HepG2 (cell line): Measurements from ENCODE around the gene UBR3. TPM values are rescaled to one million over a fixed set of nuclear protein-coding genes. Genes with fewer than 3 reads are reported as not detected.
A peak's percentile ranks its signal among the peaks of the same experiment; 100 is the strongest.

Experiments used
- BRF2 ChIP-seq: sonication (generic); formaldehyde crosslinking; IDR thresholded peaks from 2 replicates; pipeline ENCODE4 v1.8.1; 2022; ENCODE audit warnings: mild to moderate bottlenecking, missing genetic modification reagents
- CSRNP2 ChIP-seq: sonication (generic); formaldehyde crosslinking; conservative IDR thresholded peaks from 2 replicates; pipeline ENCODE4 v1.8.0; 2022; ENCODE audit warnings: low read depth, missing genetic modification reagents
- ETV6 ChIP-seq: sonication (generic); formaldehyde crosslinking; conservative IDR thresholded peaks from 2 replicates; pipeline ENCODE4 v1.4.0; 2020; ENCODE audit warnings: missing genetic modification reagents
- HOXA9 ChIP-seq: sonication (generic); formaldehyde crosslinking; IDR thresholded peaks from 2 replicates; pipeline ENCODE4 v1.8.1; 2022; ENCODE audit warnings: missing genetic modification reagents, mild to moderate bottlenecking, moderate library complexity, borderline replicate concordance
- IKZF4 ChIP-seq: sonication (generic); formaldehyde crosslinking; IDR thresholded peaks from 2 replicates; pipeline ENCODE4 v1.5.1; 2020; ENCODE audit warnings: borderline replicate concordance, mild to moderate bottlenecking, low read depth, missing genetic modification reagents; ENCODE audit errors: not compliant biosample characterization
- PAXIP1 ChIP-seq: sonication (generic); formaldehyde crosslinking; conservative IDR thresholded peaks from 2 replicates; pipeline ENCODE4 v1.4.0; 2020; ENCODE audit warnings: mild to moderate bottlenecking, missing genetic modification reagents, moderate library complexity
- RAD21 ChIP-seq: fragments of 450-650 bp; formaldehyde crosslinking; IDR thresholded peaks from 2 replicates; pipeline ENCODE4 v1.5.0; 2020; ENCODE audit warnings: mild to moderate bottlenecking
- RFXANK ChIP-seq: IDR thresholded peaks from 2 replicates; pipeline ENCODE4 v1.6.1; 2016
- SIX4 ChIP-seq: sonication (generic); formaldehyde crosslinking; IDR thresholded peaks from 2 replicates; pipeline ENCODE4 v1.4.0; 2020; ENCODE audit warnings: missing genetic modification reagents
- TSC22D2 ChIP-seq: sonication (generic); formaldehyde crosslinking; IDR thresholded peaks from 2 replicates; pipeline ENCODE4 v1.5.1; 2020; ENCODE audit warnings: missing genetic modification reagents, mild to moderate bottlenecking, borderline replicate concordance
- ZBTB2 ChIP-seq: sonication (generic); formaldehyde crosslinking; IDR thresholded peaks from 2 replicates; pipeline ENCODE4 v1.8.0; 2022; ENCODE audit warnings: low read depth, missing genetic modification reagents
- ZFP36L2 ChIP-seq: sonication (generic); formaldehyde crosslinking; IDR thresholded peaks from 2 replicates; pipeline ENCODE4 v1.4.0; 2020; ENCODE audit warnings: missing genetic modification reagents
- ZNF207 ChIP-seq: fragments of 450-650 bp; IDR thresholded peaks from 2 replicates; pipeline ENCODE4 v1.6.1; 2016; ENCODE audit warnings: antibody characterized with exemption, borderline replicate concordance
- ZNF234 ChIP-seq: sonication (generic); formaldehyde crosslinking; conservative IDR thresholded peaks from 2 replicates; pipeline ENCODE4 v1.5.1; 2020; ENCODE audit warnings: mild to moderate bottlenecking, missing genetic modification reagents
- ZNF264 ChIP-seq: sonication (generic); formaldehyde crosslinking; IDR thresholded peaks from 2 replicates; pipeline ENCODE4 v1.4.0; 2020; ENCODE audit warnings: missing genetic modification reagents
- ZNF274 ChIP-seq: sonication (generic); formaldehyde crosslinking; IDR thresholded peaks from 2 replicates; pipeline ENCODE4 v1.5.1; 2020; ENCODE audit warnings: mild to moderate bottlenecking, missing genetic modification reagents
- ZNF335 ChIP-seq: sonication (generic); formaldehyde crosslinking; IDR thresholded peaks from 2 replicates; pipeline ENCODE4 v1.4.0; 2020; ENCODE audit warnings: missing genetic modification reagents
- ZNF441 ChIP-seq: sonication (generic); formaldehyde crosslinking; IDR thresholded peaks from 2 replicates; pipeline ENCODE4 v1.7.0; 2021; ENCODE audit warnings: missing genetic modification reagents, borderline replicate concordance
- ZNF562 ChIP-seq: sonication (generic); formaldehyde crosslinking; IDR thresholded peaks from 2 replicates; pipeline ENCODE4 v1.8.0; 2022; ENCODE audit warnings: missing genetic modification reagents, borderline replicate concordance
- polyA plus RNA-seq, 8 experiments: library from polyadenylated mRNA; depleted of rRNA in 3 of 8; stranded (reverse) in 7 of 8; unstranded in 1 of 8; fragments of >200 nt; fragmentation: Illumina TruSeq in 4 of 8; extraction: Trizol in 4 of 8; gene quantifications; 2 replicates each; pipeline versions ENCODE4 v1.2.1 to v1.2.3, GENCODE V29; 2011 to 2016; ENCODE audit warnings: low read depth in 4 of 8, missing spikeins in 1 of 8, mixed read lengths in 1 of 8; ENCODE audit not compliant: insufficient read depth in 1 of 8
- total RNA-seq, 5 experiments: library from RNA; depleted of rRNA; stranded (reverse); fragments of >200 nt; fragmentation: Illumina TruSeq; extraction: Trizol; gene quantifications; 2 replicates each; pipeline ENCODE4 v1.2.3, GENCODE V29; 2016; ENCODE audit warnings: low read depth in 1 of 5

The UBR3 gene
- total and polyA plus RNA-seq, 2 of the 13 experiments (the other 11 are each of a cell fraction or from before 2014, with no cell fraction given) = 15.1 to 28.0 TPM

GRCh38 chr2:169824373-169825333, 2.6 kb upstream of the UBR3 start, which contains the start of gene METTL5 (continued):
- TF ChIP-seq PAXIP1 (CRISPR knock-in tag) = peak; percentile 45; the same call in 1 of the 2 replicates
- TF ChIP-seq ZNF562 (CRISPR knock-in tag) = peak; percentile 33; the same call in 1 of the 2 replicates
- TF ChIP-seq BRF2 (CRISPR knock-in tag) = no peak; the same call in 1 of the 2 replicates
- no peak for TF ChIP-seq ZNF207
- TF ChIP-seq ZNF274 (CRISPR knock-in tag) = peak; percentile 90
- no peak for TF ChIP-seq CSRNP2
- TF ChIP-seq ZBTB2 = no peak
- TF ChIP-seq HOXA9 (CRISPR knock-in tag) = no peak
- TF ChIP-seq ZFP36L2 (CRISPR knock-in tag) = no peak
- no peak for TF ChIP-seq SIX4 (CRISPR knock-in tag)
- peak; percentile 65 for TF ChIP-seq ETV6 (CRISPR knock-in tag)
- TF ChIP-seq ZNF264 (CRISPR knock-in tag) = peak; percentile 20; the same call in 1 of the 2 replicates
- TF ChIP-seq ZNF335 (CRISPR knock-in tag) = peak; percentile 37; the same call in 1 of the 2 replicates
- peak; percentile 91 for TF ChIP-seq IKZF4
- TF ChIP-seq RAD21 (CRISPR knock-in tag) = peak; percentile 98
- peak; percentile 73; the same call in 1 of the 2 replicates for TF ChIP-seq TSC22D2 (CRISPR knock-in tag)
- TF ChIP-seq ZNF441 (CRISPR knock-in tag) = peak; percentile 90
- TF ChIP-seq RFXANK (CRISPR knock-in tag) = no peak
- no peak for TF ChIP-seq ZNF234 (CRISPR knock-in tag)
